OCI-LY3 (cell line): Measurements from ENCODE around the gene ZSCAN21.

Source experiments
- H2AFZ ChIP-seq: fragments of 200-600, 300-600 bp; shearing (Covaris generic); 2 replicates; pipeline ENCODE4 v1.6.0; 2014; ENCODE audit warnings: antibody characterized with exemption, low read depth, low read length
- H3K27ac ChIP-seq: fragments of 200-600, 300-600 bp; sonication (generic); 2 replicates; pipeline ENCODE4 v1.5.1; 2014; ENCODE audit warnings: mild to moderate bottlenecking, low read length, moderate library complexity, mixed read lengths
- H3K27me3 ChIP-seq: fragments of 200-600, 300-600 bp; sonication (generic); 2 replicates; pipeline ENCODE4 v1.6.1; 2014; ENCODE audit warnings: low read depth, low read length, mixed read lengths
- H3K36me3 ChIP-seq: fragments of 200-600, 300-600 bp; sonication (generic); replicated peaks from 2 replicates; pipeline ENCODE3; 2014; ENCODE audit warnings: low read depth, low read length, mixed read lengths
- H3K4me1 ChIP-seq: fragments of 300-600, 200-600 bp; sonication (generic); 2 replicates; pipeline ENCODE4 v1.6.1; 2014; ENCODE audit warnings: low read length, mixed read lengths
- H3K4me2 ChIP-seq: fragments of 200-600, 300-600 bp; sonication (generic); 2 replicates; pipeline ENCODE4 v1.6.1; 2014; ENCODE audit warnings: low read length, mixed read lengths
- H3K4me3 ChIP-seq: fragments of 300-600, 200-600 bp; sonication (generic); 2 replicates; pipeline ENCODE4 v1.5.1; 2014; ENCODE audit warnings: antibody characterized with exemption, mild to moderate bottlenecking, low read length, moderate library complexity
- H3K79me2 ChIP-seq: fragments of 300-600, 200-600 bp; shearing (Covaris generic); 2 replicates; pipeline ENCODE4 v1.6.1; 2014; ENCODE audit warnings: mild to moderate bottlenecking, low read length, mixed read lengths
- H3K9ac ChIP-seq: fragments of 300-600, 200-600 bp; shearing (Covaris generic); 2 replicates; pipeline ENCODE4 v1.6.0; 2014; ENCODE audit warnings: mild to moderate bottlenecking, low read length, moderate library complexity
- H3K9me3 ChIP-seq: fragments of 200-600, 300-600 bp; shearing (Covaris generic); 2 replicates; pipeline ENCODE4 v1.6.1; 2014; ENCODE audit warnings: low read length, mixed read lengths; ENCODE audit not compliant: insufficient read depth
- H4K20me1 ChIP-seq: fragments of 200-600, 300-600 bp; sonication (generic); 2 replicates; pipeline ENCODE4 v1.6.1; 2016; ENCODE audit warnings: low read length, mixed read lengths; ENCODE audit not compliant: insufficient read depth
- EZH2phosphoT487 ChIP-seq: fragments of 200-600 bp; shearing (Covaris generic); IDR thresholded peaks from 2 replicates; pipeline ENCODE4 v1.6.1; 2018; ENCODE audit warnings: antibody characterized with exemption, mixed run types, low read depth
- TF ChIP-seq, protein P1 (sequence below): fragments of 200-600, 300-600 bp; sonication (generic); IDR thresholded peaks from 2 replicates; pipeline ENCODE4 v1.5.1; 2014; ENCODE audit warnings: antibody characterized with exemption, low read length, low read depth

The ZSCAN21 gene

DNA sequence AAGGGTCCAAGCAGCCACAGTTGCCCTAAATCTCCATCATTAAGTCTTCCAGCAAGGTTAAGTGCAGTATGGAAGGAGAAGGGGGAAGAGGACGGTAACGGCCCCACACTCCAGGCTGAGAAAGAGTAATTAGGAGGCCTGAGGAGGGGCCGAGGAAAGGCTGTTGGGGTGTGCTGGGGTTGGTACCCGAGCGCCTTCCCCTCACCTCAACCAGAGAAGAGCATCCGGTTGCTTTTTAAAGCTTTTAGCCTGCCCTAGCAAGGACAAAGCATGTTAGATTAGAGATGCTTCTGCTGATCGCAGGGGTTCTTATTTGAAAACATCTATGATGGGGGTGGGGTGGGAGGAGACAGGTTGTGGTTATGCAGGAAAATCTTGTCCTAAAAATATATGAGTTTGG is 9.0 kb upstream of the ZSCAN21 start:
- peaks cover 15% of the 10 kb centered on the region for H3K36me3 ChIP-seq
- no peaks in the 10 kb centered on the region for H3K27me3 ChIP-seq
- TF ChIP-seq, protein P1, sequence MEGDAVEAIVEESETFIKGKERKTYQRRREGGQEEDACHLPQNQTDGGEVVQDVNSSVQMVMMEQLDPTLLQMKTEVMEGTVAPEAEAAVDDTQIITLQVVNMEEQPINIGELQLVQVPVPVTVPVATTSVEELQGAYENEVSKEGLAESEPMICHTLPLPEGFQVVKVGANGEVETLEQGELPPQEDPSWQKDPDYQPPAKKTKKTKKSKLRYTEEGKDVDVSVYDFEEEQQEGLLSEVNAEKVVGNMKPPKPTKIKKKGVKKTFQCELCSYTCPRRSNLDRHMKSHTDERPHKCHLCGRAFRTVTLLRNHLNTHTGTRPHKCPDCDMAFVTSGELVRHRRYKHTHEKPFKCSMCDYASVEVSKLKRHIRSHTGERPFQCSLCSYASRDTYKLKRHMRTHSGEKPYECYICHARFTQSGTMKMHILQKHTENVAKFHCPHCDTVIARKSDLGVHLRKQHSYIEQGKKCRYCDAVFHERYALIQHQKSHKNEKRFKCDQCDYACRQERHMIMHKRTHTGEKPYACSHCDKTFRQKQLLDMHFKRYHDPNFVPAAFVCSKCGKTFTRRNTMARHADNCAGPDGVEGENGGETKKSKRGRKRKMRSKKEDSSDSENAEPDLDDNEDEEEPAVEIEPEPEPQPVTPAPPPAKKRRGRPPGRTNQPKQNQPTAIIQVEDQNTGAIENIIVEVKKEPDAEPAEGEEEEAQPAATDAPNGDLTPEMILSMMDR, result no peak
- no peak for TF ChIP-seq EZH2phosphoT487
- H3K4me2 ChIP-seq, result no peak overlapping the region
- no peaks in the 10 kb centered on the region; the same call in 1 of the 2 replicates for H4K20me1 ChIP-seq
- no peak overlapping the region for H3K9ac ChIP-seq
- no peaks in the 10 kb centered on the region for H3K4me1 ChIP-seq
- no peak overlapping the region for H3K27ac ChIP-seq
- no peak overlapping the region for H2AFZ ChIP-seq
- no peaks in the 10 kb centered on the region for H3K9me3 ChIP-seq
- no peak overlapping the region for H3K4me3 ChIP-seq
- H3K79me2 ChIP-seq, result no peaks in the 10 kb centered on the region

DNA sequence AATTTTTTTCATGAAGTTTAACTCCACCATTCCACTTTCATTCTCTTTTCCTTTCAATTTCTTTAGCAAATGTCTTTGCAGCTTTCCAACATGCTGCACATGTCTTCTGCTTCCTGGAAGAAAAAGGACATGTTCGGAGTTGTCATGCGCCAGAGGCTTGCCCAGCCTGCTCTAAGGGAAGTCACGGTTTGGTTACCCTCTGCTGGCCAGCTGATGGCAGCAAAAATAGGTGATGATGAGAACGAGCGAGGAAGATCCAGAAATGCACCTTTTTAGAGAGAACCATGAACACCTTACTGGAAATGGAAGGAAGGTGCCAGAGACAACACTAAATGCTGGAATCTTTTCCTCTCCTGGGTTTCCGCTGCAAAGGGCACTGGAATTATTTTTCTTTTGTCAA is 4.9 kb upstream of the ZSCAN21 start:
- Histone ChIP-seq H3K9me3 (no peaks in the 10 kb centered on the region), H3K36me3 (no peaks in the 10 kb centered on the region), H3K4me1 (peaks cover 4% of the 10 kb centered on the region), H2AFZ (no peak overlapping the region), H3K4me2 (no peak overlapping the region), H3K27ac (no peak overlapping the region), H3K79me2 (peaks cover under 1% of the 10 kb centered on the region; the same call in 1 of the 2 replicates), H4K20me1 (no peaks in the 10 kb centered on the region), H3K9ac (no peak overlapping the region), H3K27me3 (no peaks in the 10 kb centered on the region), H3K4me3 (no peak overlapping the region)
- TF ChIP-seq EZH2phosphoT487, result no peak
- TF ChIP-seq, protein P1, result 0 out of 2 replicates have a peak, but pooled peaks have one; percentile 5

- Histone ChIP-seq H3K4me1 (peaks cover 10% of the 10 kb centered on the region), H3K27ac (no peak overlapping the region), H2AFZ (no peak overlapping the region), H3K4me2 (peak overlapping the region; percentile 92; the same call in 1 of the 2 replicates), H3K9me3 (no peaks in the 10 kb centered on the region), H3K4me3 (peak overlapping the region; percentile 95; the same call in 1 of the 2 replicates), H3K9ac (no peak overlapping the region), H3K27me3 (no peaks in the 10 kb centered on the region), H3K79me2 (peaks cover 13% of the 10 kb centered on the region), H4K20me1 (no peaks in the 10 kb centered on the region), H3K36me3 (no peaks in the 10 kb centered on the region)
- TF ChIP-seq, protein P1, result no peak
- no peak for TF ChIP-seq EZH2phosphoT487
These were observed 894 bp upstream of the ZSCAN21 start for GRCh38 chr7:100048680-100049079.

DNA sequence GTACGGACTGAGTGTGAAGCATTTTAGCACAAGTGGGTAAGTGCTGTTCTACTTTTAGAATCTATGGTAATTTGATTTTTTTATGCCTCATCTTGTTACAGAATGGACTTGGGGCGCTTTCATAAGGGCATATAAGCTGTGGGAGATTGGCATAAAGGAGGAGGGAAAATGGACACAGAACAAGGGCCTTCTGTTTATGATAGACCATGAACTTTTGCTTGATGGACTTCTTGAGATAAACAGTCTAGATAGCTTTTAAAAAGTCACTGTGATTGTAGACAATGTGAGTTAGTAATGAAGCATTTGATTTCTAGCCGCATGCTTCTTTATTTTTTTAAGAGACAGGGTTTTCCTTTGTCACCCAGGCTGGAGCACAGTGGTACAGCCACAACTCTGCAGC is 2.0 kb downstream of the ZSCAN21 start:
- TF ChIP-seq, protein P1, result no peak
- Histone ChIP-seq H3K4me1 (peaks cover 10% of the 10 kb centered on the region), H4K20me1 (no peaks in the 10 kb centered on the region), H3K9me3 (no peaks in the 10 kb centered on the region), H3K79me2 (peaks cover 15% of the 10 kb centered on the region), H3K4me3 (no peak overlapping the region), H3K27ac (no peak overlapping the region), H3K36me3 (no peaks in the 10 kb centered on the region), H3K9ac (no peak overlapping the region), H3K4me2 (no peak overlapping the region), H2AFZ (no peak overlapping the region), H3K27me3 (no peaks in the 10 kb centered on the region)
